Loucy (cell line): ENCODE results near the gene SND1.

Experiments
- CTCF ChIP-seq: fragments of 200-600 bp; sonication (generic); conservative IDR thresholded peaks from 2 replicates; pipeline ENCODE4 v1.5.1; 2014; ENCODE audit warnings: mild to moderate bottlenecking, antibody characterized with exemption, low read length
- EZH2phosphoT487 ChIP-seq: fragments of 200-600 bp; IDR thresholded peaks from 2 replicates; pipeline ENCODE4 v1.6.1; 2018; ENCODE audit warnings: antibody characterized with exemption, mild to moderate bottlenecking, moderate library complexity, borderline replicate concordance

- TF ChIP-seq CTCF (no peak), EZH2phosphoT487 (no peak)
Observed at GRCh38 chr7:127760436-127761031, 108.5 kb downstream of the SND1 start.
